ENCODE results near the gene POU6F2.

The POU6F2 gene

GRCh38 chr7:39211581-39211980 is 233.9 kb downstream of the POU6F2 start:
- H3K4me3 ChIP-seq (ENCODE audit: low read depth, low read length): no peak overlapping the region

GRCh38 chr7:39212876-39213275 is 235.2 kb downstream of the POU6F2 start:
- TF ChIP-seq CTCF (IDR thresholded peaks at IDR 0.05; ENCODE audit: low read depth, low read length): no peak
- no peak overlapping the region for H3K4me3 ChIP-seq (ENCODE audit: low read depth, low read length)

More at GRCh38 chr7:39211581-39211980, 233.9 kb downstream of the POU6F2 start:
- TF ChIP-seq CTCF (IDR thresholded peaks at IDR 0.05; ENCODE audit: low read depth, low read length): no peak

- H3K4me3 ChIP-seq (ENCODE audit: low read depth, low read length): no peak overlapping the region
- TF ChIP-seq CTCF (IDR thresholded peaks at IDR 0.05; ENCODE audit: low read depth, low read length): no peak
Observed at GRCh38 chr7:39217783-39218182, 240.1 kb downstream of the POU6F2 start.

GRCh38 chr7:39219869-39220268 is 242.2 kb downstream of the POU6F2 start:
- H3K4me3 ChIP-seq (ENCODE audit: low read depth, low read length): no peak overlapping the region
- TF ChIP-seq CTCF (IDR thresholded peaks at IDR 0.05; ENCODE audit: low read depth, low read length): no peak

GRCh38 chr7:39221901-39222300 is 244.2 kb downstream of the POU6F2 start:
- H3K4me3 ChIP-seq (ENCODE audit: low read depth, low read length): no peak overlapping the region
- no peak for TF ChIP-seq CTCF (IDR thresholded peaks at IDR 0.05; ENCODE audit: low read depth, low read length)

- no peak overlapping the region for H3K4me3 ChIP-seq (ENCODE audit: low read depth, low read length)
- TF ChIP-seq CTCF (IDR thresholded peaks at IDR 0.05; ENCODE audit: low read depth, low read length): no peak
Observed at GRCh38 chr7:39228946-39229345, 251.2 kb downstream of the POU6F2 start.

GRCh38 chr7:39233851-39234529 is 256.3 kb downstream of the POU6F2 start:
- no peak for TF ChIP-seq CTCF (IDR thresholded peaks at IDR 0.05; ENCODE audit: low read depth, low read length)
- H3K4me3 ChIP-seq (ENCODE audit: low read depth, low read length): no peak overlapping the region

All from WI38 (cell line).